HG02973 (cell line): Measurements from ENCODE around the gene HOXB7.

Source experiments
- ATAC-seq: cut with Tn5 transposase; IDR thresholded peaks from one replicate; pipeline ENCODE4 v1.9.1; 2021; ENCODE audit warnings: moderate library complexity; ENCODE audit not compliant: unreplicated experiment

Gene HOXB7

GRCh38 chr17:48568499-48569239 is 42.1 kb downstream of the HOXB7 start:
- ATAC-seq: no peak

- no peak for ATAC-seq
Observed at GRCh38 chr17:48567646-48568354, 43.0 kb downstream of the HOXB7 start.

GRCh38 chr17:48567209-48567608 is 43.6 kb downstream of the HOXB7 start:
- no peak for ATAC-seq

DNA sequence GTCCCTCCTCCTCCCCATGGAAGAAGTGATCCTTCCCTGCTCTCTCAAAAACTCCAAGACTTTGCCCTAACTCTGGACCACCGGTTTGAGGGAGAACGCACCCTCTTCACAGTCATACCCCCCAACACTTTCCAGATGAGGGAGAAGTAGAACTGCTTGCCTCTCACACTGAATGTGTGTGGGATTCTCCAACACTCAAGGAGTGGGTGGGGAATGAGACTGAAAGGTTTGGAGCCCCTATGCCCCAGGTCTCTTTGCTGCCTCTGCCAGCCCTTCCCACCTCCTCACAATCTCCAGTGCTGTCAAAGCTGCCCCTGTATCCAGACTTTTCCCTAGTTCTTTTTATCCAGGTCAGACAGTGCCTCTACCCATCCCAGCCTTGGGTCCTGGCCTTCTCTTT is 44.1 kb downstream of the HOXB7 start:
- ATAC-seq: no peak

DNA sequence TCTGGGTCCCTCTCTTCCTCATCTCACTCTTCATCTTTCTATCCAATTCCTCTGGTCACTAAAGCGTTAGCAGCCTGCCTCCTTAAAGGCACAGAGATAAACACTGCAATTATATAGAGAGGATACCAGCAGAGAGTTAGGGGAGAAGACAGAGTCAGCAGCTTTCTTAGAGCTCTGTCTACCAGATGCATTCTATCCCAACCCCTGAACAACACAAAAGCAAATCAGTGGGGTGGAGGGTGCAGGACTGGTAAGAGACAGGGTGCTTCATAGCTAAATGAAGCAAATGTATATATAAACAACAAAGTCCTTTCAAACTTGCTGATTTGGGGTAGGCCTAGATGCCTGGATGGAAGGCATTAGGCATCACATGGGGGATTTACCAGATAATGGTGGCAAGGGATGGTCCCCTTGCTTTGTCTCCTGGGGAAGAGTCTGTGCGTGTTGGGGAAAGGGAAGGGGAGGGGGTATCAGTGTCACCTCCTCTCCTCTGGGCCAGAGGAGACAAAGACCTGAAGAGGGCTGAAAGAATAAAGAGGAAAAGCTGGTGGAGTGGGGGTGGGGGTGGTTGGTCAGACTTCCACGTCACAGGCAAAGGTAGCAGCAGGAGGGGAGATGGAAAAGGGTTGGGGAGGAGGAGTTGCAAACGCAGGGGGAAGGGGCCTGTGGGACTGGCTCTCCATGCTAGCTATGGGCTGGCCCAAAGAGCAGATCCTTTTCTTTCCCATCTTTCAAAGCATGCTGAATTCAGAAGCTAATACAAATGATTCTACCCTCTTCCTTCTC is 44.7 kb downstream of the HOXB7 start:
- no peak for ATAC-seq

GRCh38 chr17:48565022-48565554 is 45.7 kb downstream of the HOXB7 start:
- no peak for ATAC-seq

DNA sequence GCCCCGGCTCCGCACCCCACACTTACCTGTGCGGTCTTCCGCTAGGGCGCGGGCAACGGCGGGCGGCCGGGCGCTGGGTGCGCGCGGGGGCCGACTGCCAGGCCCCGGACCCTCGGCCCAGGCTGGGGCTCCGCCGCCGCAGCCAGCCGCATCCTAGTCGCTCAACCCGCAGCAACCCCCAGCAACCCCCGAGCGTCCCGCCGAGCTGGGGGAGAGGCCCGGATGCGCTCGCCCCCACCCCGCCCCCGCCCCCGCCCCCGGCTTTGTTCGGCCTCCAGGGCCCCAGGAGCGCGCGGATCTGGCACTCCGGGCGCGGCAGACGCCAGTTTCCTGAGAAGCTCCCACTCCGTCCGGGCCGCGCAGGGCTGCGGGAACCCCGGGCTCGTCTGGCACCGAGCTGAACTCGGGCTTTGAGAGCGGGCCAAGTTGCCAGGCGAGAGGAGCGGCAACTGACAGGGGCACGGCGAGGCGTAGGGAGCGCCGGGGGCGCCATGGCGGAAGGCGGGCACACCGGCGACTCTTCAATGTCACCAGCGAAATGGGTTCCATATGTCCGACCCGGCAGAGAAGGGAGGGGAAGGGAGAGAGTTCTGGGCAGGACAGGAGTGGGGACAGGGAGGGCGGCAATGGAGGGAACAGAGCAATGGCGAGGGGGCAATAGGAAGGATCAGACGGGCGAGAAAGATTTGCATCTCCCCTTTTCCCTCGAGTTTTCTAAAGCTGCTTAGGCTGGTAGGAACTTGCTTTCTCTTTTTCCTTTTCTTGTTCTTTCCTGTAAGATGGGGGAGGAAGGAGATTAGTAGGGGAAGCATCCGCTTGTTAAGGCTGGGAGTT is 46.4 kb downstream of the HOXB7 start:
- ATAC-seq: no peak

- ATAC-seq: no peak
Observed at GRCh38 chr17:48563867-48564187, 47.0 kb downstream of the HOXB7 start.

GRCh38 chr17:48563385-48563838 is 47.4 kb downstream of the HOXB7 start:
- no peak for ATAC-seq

GRCh38 chr17:48562934-48563333 is 47.9 kb downstream of the HOXB7 start:
- no peak for ATAC-seq

- no peak for ATAC-seq
Observed at GRCh38 chr17:48561884-48562810, 48.7 kb downstream of the HOXB7 start.

GRCh38 chr17:48559840-48560817 is 50.7 kb downstream of the HOXB7 start:
- no peak for ATAC-seq

DNA sequence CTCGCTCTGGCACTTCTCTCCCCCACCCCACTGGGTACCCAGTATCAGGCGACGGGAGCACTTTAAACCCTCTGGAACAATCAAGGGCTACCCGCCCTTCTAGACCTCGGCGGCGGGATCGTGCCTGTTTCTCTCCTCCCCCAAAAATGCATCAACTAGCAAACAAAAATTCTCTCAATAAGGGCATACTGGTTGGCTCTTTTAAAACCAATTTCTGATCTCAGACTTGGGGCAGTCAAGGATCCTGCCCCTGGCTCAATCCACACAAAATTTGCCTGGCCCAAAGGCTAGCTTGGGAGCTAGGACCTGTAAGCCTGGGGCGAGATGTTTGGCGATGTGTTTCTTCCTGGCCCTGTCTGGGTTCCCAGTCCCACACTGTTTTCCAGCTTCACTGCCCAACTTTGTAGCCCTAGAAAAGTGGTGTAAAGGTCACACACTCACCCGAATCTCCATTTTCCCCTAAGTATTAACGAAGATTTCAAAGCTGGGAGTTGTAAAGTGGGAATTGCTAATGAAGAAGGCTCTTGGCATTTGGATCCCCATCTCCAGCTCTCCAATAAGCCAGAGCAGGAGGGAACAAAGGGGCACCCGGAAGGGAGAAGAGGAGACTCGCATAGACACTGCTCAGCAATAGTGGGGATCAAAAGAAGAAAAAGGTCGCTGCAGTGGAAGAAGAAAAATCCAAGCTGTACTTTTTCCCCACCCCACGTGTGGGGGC is 51.5 kb downstream of the HOXB7 start:
- ATAC-seq: no peak

DNA sequence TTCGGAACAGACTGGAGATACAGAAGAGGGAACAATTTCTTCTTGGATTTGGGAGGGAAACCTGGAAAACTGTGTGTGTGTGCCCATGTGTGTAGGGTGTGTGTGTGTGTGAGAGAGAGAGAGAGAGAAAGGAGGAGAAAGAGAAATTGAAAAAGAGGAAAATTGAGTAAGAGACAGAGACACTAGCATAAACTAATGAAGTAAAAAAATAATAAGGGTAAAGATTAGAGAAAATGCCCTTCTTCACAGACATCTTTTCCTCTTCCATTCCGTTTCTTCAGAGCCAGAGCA is 52.0 kb downstream of the HOXB7 start:
- ATAC-seq: no peak

- no peak for ATAC-seq
Observed at GRCh38 chr17:48558057-48558830, 52.6 kb downstream of the HOXB7 start.
